ENCODE data around the gene CFAP43. TPM values are rescaled to one million over a fixed set of nuclear protein-coding genes. Genes with fewer than 3 reads are reported as not detected.
"Not testable (repeated sequence)": the region's sequence is repeated elsewhere in the genome, so short reads cannot be mapped to it uniquely, and the experiment has no call there.

The CFAP43 gene
- total RNA-seq, 2 donors from 2014 or later = 0.29 TPM; not detected in 1

DNA sequence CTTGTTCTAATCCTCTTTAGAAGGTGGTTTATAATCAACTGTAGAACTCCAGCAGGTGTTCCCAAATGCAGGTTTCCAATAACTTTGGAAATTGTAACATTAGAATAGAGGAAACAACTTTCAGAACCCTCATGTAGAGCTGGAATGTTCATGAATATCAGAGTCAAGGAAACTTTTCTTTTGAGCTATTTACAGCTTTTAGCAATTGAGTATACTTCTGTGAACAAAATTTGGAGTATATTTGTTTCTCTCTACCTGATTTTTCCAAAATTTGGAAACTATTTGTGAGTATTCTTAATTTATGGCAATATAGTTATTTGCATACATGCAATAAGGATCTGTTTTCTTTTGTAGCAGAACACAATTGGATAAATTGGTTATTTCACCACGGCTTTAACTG is 2.8 kb upstream of the CFAP43 start:
- intact Hi-C loops (cut with DNase I) = no loop called here
- no peak for ATAC-seq
- no peak for DNase-seq

- ATAC-seq = no peak
- DNase-seq = no peak
- intact Hi-C loops (cut with DNase I) = no loop called here
Observed at GRCh38 chr10:104233817-104234216, 1.7 kb upstream of the CFAP43 start.

DNA sequence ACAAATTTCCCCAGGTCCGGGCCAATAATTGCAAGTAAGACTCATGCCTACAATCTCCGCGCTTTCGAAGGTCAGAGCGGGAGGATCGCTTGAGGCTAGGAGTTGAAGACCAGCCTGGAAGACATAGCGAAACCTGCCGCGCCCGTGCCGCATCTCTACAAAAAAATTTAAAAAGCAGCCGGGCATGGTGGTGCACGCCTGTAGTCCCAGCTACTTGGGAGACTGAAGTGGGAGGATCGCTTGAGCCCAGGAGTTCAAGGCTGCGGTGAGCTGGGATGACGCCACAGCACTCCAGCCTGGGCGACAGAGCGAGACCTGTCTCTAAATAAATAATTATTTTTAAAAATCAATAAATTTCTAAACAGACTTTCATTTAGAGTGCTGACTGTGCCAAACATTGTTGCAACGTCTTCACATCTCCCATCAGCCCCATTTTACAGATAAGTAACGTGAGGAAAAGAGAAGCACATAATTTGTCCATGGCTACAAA is 494 bp upstream of the CFAP43 start:
- intact Hi-C loops (cut with DNase I) = no loop called here
- DNase-seq (no peak), ATAC-seq (peak; percentile 11 to 30)

DNA sequence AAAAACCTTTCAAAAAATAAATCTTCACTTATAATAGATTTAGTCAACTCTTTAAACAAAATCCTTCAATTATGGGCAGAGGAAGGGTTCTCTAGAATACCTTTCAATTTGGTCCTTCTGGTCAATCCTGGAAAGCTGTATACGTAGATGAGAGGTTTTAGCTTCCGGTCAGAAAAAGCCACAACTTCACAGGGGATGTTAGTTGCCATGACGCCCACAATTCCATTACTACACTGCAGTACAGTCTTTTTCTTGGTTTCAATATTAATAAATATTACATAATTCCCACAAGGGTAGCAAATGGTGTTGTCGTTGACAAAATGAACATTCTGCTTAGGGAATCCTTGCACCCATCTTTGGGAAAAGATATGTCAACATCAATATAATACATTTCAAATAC is 1.7 kb downstream of the CFAP43 start:
- ATAC-seq = no peak
- no peak for DNase-seq
- intact Hi-C loops (cut with DNase I) = no loop called here

- intact Hi-C loops (cut with DNase I) = no loop called here
- ATAC-seq (no peak), DNase-seq (no peak)
Observed at GRCh38 chr10:104223304-104223703, 8.9 kb downstream of the CFAP43 start.

- intact Hi-C loops (cut with DNase I) = no loop called here
- DNase-seq (no peak), ATAC-seq (no peak)
Observed at GRCh38 chr10:104220522-104220921, 11.6 kb downstream of the CFAP43 start.

DNA sequence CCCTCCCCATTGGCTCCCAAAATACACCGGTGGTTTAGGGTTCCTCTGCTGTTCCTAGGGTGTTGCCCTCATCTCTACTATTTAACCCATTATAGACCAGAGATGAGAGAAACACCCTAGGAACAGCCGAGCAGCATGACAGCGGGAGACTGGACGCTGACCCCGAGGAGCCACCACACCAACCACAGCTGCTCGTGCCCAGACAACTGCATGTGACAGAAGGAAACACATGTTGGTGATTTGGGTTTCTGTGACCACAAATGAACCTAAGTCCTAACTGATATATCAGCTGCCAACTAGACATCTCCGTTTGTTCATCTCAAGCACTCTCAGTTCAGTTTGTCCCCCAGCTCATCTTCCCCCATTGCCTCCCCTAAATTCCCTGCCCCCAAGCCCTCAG is 13.4 kb downstream of the CFAP43 start:
- DNase-seq (no peak), ATAC-seq (no peak)
- intact Hi-C loops (cut with DNase I) = no loop called here

GRCh38 chr10:104216631-104217030 is 15.5 kb downstream of the CFAP43 start:
- ATAC-seq = no peak

GRCh38 chr10:104209575-104210198 is 22.5 kb downstream of the CFAP43 start:
- peak in 1 of 2 donors; percentile 53 for ATAC-seq
- peak; percentile 30 for DNase-seq

More at GRCh38 chr10:104216631-104217030, 15.5 kb downstream of the CFAP43 start:
- DNase-seq = no peak
- intact Hi-C loops (cut with DNase I) = no loop called here

DNA sequence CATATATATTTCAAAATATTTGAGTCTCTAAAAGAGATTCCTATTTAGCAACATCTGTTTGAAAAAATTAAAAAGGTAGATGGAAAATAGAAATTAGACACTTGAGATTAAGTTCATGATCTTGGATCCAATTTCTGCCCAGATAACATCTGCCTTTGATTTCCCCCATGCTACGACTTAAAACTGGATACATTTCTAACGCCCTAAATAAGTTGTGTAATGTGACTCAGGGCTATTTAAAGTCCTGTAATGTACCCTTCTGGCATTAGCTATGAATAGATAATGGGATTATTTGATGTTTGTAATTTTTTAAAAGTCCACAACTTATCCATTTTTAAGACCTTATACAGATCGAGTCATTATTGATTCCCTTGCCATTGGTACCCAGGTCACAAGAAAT is 23.4 kb downstream of the CFAP43 start:
- intact Hi-C loops (cut with DNase I) = loop anchor here (2.0 to 10.0 kb wide), 3 partner anchors 164 to 321 kb away; no protein-coding TSS in a partner anchor
- DNase-seq = no peak
- no peak for ATAC-seq

More at GRCh38 chr10:104209575-104210198, 22.5 kb downstream of the CFAP43 start:
- intact Hi-C loops (cut with DNase I) = loop anchor here (2.0 to 10.0 kb wide), 3 partner anchors 165 to 322 kb away; no protein-coding TSS in a partner anchor

DNA sequence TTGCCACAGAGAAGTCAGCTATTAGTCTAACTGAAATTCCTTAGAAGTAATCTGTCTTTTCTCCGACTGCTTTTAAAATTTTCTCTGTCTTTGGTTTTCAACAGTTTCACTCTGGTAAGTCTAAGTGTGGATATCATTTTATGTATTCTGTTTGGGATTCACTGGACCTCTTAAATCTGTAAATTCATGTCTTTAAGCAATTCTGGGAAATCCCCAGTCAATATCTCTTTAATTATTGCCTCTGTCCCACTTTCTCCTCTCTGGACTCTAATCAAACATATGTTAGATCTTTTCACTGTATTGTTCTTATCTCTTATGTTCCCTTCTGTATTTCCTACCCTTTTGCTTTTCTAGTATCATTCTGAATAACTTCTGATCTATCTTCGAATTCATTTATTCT is 29.9 kb downstream of the CFAP43 start:
- DNase-seq (no peak), ATAC-seq (no peak)
- intact Hi-C loops (cut with DNase I) = loop anchor here in 1 of 2 donors (10.0 kb wide), 1 partner anchor 157 kb away; no protein-coding TSS in a partner anchor

GRCh38 chr10:104201636-104202035 is 30.5 kb downstream of the CFAP43 start:
- ATAC-seq (no peak), DNase-seq (no peak)
- intact Hi-C loops (cut with DNase I) = loop anchor here in 1 of 2 donors (10.0 kb wide), 1 partner anchor 157 kb away; no protein-coding TSS in a partner anchor

GRCh38 chr10:104199567-104199966 is 32.6 kb downstream of the CFAP43 start:
- no peak for ATAC-seq
- intact Hi-C loops (cut with DNase I) = no loop called here
- DNase-seq = no peak

DNA sequence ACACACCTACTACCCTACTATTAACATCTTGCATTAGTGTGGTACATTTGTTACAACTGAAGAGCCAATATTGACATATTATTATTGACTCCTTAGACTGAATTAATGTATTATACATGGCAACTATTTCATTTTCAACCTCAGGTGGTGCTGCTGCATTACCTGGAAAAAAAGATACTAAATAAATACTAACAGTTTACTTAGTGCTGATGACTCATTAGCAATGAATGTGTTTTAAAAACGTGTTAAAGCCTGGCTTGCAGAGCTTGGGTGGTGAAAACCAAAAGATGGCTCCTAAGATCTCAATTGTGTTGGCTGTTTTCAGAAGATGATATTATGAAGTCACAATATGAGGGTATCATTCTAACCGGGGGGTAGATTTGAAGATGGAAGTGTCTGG is 34.8 kb downstream of the CFAP43 start:
- ATAC-seq (no peak), DNase-seq (no peak)
- intact Hi-C loops (cut with DNase I) = no loop called here

GRCh38 chr10:104195706-104196105 is 36.5 kb downstream of the CFAP43 start:
- DNase-seq (no peak), ATAC-seq (no peak)
- intact Hi-C loops (cut with DNase I) = no loop called here

DNA sequence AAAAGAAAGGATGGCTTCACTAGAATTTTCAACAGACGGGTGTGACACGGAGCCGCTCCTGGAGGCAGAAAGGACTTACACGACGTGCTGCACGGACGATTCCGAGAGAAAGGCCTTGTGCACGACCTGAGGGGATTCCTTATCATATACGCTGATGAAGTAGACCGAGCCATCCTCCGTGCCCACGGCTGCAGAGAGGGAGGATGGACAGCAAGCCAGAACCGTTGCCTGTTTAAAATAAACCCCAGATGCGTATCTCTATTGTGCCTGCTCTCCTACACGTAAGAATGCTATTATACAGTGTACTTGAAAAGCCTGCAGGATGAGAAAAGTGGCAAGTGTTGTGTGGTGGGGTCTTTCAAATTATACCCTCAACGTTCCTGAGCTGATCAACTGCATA is 38.4 kb downstream of the CFAP43 start:
- DNase-seq (no peak), ATAC-seq (no peak)
- intact Hi-C loops (cut with DNase I) = no loop called here

DNA sequence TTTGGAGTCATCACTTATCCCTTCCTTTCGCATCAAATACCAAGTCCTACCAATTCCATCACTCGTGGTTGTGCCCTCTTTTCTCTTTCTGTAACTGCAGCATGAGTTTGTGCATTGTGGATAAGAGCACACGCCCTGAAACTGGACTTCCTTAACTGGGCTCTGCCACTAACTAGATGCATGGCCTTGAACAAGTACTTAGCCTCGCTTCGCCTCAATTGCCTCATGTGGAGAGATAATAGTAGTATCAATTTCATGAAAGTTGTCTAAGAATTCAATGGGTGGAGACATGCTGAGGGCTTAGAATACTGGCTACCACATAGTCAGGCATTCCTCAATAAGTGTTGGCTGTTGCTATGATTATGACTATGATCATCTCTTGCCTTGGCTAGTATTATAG is 41.5 kb downstream of the CFAP43 start:
- intact Hi-C loops (cut with DNase I) = no loop called here
- ATAC-seq = no peak
- DNase-seq = no peak

- no peak for ATAC-seq
Observed at GRCh38 chr10:104183682-104184081, 48.5 kb downstream of the CFAP43 start.

DNA sequence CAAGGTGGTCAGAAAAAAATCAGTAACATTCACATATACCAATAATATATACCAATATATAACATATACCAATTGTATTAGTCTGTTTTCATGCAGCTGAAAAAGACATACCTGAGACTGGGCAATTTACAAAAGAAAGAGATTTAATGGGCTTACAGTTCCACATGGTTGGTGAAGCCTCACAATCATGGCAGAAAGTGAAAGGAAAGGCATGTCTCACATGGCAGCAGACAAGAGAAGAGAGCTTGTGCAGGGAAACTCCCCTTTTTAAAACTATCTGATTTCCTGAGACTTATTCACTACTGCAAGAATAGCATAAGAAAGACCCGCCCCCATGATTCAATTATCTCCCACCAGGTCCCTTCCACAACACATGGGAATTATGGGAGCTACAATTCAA is 58.0 kb downstream of the CFAP43 start:
- intact Hi-C loops (cut with DNase I); ATAC-seq: not testable (repeated sequence)

More at GRCh38 chr10:104183682-104184081, 48.5 kb downstream of the CFAP43 start:
- no peak for DNase-seq
- intact Hi-C loops (cut with DNase I) = no loop called here

GRCh38 chr10:104170610-104171254 is 61.4 kb downstream of the CFAP43 start:
- intact Hi-C loops (cut with DNase I) = no loop called here
- DNase-seq (no peak), ATAC-seq (no peak)

More for the DNA sequence above, 58.0 kb downstream of the CFAP43 start:
- not testable (repeated sequence) for DNase-seq
